HG03175 (cell line): ENCODE data around the gene TRIM66.
"Not testable (repeated sequence)": the region's sequence is repeated elsewhere in the genome, so short reads cannot be mapped to it uniquely, and the experiment has no call there.

Source experiments
- ATAC-seq: cut with Tn5 transposase; IDR thresholded peaks from one replicate; pipeline ENCODE4 v1.9.1; 2021; ENCODE audit warnings: mild to moderate bottlenecking, moderate library complexity; ENCODE audit not compliant: unreplicated experiment

The TRIM66 gene

GRCh38 chr11:8692417-8692816 lies 10.0 kb upstream of the TRIM66 start:
- no peak for ATAC-seq

GRCh38 chr11:8691601-8692000 lies 9.1 kb upstream of the TRIM66 start:
- no peak for ATAC-seq

DNA sequence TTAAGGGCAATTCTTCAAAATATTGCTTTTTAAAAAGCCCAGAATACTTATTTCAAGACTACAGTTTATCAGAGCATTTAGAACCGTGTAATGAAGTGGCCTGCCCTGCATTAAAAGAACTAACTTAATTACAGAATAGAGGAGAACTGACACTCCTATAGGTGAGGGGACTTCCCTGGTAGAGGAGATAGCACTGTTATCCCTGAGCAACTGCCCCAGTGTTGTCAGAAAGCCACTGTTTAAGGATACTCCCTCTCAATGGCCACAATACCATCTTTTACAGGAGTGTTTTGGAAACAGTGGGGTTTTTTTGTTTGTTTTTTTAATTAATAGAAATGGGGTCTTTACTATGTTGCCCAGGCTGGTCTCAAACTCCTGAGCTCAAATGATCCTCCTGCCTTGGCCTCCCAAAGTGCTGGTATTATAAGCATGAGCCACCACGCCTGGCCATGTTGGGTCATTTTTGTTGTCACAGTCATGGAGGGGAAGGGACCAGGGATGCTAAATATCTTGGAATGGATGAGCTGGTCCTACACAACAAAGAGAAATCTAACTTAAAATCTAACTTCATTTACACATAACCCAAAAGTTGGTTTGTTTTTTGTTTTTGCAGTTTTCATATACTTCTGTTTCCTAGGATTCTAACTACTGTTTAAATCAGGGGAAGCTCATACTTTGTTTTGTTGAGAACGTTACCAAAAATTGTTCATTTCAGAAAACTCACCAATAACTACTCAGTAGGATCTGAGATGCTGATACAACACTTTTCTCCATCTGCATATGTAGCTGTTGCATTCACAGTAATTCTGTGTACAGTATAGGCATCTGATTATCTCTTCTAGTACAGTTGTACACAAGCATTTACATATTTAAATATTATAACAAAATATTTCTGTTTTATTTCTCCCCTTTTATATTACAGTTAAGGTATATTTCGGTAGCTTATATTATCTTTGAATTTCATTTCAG lies 8.2 kb upstream of the TRIM66 start:
- no peak for ATAC-seq

DNA sequence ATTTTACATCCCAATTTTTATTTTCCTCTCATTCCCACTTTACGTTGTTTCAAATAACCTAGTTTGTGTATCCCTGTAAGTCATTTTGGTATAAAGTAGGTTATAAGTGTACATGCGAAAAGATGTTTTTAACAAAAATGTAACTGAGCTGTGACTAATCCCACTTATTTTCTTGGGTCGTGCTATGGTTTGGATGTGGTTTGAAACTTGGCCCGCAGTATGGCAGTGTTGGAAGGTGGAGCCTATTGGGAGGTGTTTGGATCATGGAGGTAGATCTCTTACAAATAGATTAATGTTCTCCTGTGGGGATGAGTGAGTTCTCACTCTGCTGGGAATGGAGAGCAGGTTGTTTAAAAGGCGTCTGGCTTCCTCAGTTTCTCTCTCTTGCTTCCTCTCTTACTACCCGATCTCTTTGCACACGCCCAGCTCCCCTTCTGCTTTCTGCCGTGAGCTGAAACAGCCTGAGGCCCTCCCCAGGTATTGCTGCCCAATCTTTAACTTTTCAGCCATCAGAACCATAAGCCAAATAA lies 7.3 kb upstream of the TRIM66 start:
- ATAC-seq = no peak

DNA sequence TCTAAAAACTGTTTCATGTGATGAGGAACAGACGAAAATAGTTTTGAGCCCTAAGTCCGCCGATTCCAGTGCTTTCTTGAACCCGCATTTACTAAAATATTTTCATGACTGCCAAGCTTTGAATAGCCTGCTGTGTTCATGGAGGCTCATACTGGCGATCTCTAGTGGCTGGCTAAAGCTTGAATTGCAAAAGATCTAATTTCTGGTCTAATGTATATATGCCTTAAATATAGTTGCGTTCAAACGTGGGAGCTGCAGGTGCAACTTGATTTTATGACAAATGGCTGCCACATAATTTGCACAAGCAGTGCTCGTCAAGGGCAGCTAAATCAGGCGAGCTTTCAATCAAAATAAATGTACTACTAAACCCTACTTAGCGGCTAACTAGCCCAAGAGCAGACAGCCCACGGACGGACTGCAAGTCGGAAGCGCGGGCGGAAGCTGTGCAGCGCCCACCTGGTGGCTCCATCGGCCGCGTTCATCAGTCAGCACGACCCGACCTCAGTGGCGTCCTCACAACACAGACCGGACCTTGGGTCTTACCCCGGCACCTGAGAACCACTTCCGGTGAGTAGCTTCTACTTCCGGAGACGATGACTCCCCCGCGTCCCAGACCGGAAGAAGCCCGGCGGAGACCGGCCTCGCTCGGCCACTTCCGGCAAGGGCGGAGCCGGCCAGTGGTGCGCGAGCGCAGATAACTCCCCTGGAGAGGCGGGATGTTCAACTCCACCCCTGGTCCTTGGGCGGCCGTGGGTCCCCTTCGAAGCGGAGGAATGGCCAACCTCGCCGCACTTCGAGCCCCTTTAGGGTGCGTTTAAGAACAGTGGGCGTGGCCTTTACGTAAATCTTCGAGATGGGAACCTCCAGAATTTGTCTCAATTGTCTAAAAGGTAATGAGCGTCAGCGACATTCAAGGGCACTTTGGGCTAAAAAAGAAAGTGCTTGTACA lies 6.2 kb upstream of the TRIM66 start:
- ATAC-seq = peak; percentile 97

- ATAC-seq = no peak
Observed at GRCh38 chr11:8686325-8686724, 3.9 kb upstream of the TRIM66 start.

DNA sequence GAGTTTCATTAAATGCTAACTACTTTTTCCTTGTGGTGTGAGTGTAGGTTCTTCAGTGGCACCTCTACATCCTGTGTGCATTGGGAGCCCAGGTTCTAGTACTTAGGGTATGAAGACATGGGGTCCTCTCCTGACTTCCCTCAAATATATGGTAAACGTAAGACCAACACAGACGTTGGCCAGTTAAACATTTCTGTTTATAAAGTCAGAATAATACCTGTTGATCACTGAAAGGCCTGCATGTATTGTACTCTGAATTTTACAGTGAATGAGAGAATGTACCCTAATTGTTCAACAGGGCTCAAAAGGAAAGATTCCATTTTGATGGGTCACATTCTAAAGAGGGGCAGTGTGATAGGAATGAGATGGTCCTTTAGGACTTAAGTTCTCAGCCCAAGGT lies 3.4 kb upstream of the TRIM66 start:
- no peak for ATAC-seq

DNA sequence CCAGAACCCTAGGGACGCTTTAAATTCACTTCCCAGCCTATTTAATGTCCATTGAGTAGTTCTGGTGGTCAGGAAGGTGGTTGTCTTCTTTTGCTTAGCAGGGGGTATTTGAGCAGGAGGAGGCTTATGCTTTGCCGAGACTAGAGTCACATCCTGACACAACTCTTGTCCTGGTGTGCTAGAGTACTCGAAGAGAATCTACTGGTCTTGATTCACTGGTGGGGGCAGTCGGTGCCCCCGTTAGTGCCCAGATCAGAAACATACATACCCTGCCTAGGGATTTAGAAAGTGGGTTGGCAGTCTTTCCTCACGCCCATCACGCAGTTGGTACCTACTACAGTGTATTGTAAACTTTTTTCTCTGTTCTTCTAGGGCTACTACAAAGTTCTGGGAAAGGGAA lies 2.8 kb upstream of the TRIM66 start:
- no peak for ATAC-seq

GRCh38 chr11:8684600-8685290 lies 2.3 kb upstream of the TRIM66 start:
- ATAC-seq = no peak

DNA sequence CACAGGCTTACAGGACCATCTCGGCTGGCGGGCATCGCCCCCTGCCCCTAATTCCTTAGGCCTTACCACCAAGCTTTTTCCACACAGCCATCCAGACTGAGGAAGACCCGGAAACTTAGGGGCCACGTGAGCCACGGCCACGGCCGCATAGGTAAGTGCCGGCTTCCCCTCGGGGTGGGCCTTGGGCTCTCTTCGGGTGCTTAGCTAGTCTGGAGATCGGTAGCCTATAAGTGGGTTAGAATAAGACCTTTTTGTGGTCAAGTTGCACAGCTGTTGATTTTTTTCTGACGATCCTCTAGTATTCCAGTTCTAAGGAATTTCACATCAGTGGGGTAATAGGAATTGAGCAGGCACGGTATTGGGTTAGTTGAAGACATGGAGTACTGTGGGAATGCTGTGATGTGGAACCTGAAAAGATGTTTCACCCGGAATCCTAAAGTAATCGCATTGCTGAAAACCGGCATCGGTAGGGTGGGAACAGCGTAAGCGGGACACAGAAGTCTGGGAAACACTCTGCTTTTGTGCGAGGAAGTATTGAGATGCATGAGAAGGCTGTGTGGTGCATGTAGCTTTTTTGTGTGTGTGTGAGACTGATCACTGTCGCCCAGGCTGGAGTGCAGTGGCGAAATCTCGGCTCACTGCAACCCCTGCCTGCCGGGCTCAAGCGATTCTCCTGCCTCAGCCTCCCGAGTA lies 796 bp upstream of the TRIM66 start:
- no peak for ATAC-seq

DNA sequence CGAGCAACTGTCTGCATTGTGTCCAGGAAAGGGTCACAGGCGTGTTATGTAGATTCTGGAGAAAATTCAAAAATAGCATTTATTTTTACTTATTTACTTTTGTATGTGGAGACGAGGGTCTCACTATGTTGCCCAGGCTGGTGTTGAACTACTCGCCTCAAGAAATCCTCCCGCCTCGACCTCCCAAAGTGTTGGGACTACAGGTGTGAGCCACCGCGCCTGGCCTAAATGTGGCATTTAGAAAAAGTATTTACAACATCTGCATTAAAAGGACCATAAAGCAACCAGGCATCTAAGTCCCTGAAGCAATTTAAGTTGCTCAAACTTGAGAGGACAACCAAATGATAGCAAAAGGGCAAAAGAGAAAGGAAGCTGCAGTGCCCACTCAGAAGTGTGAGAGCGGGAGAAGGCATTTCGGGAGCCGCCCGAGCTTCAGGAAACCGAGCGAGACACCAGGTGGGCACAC lies 595 bp downstream of the TRIM66 start:
- ATAC-seq = no peak

DNA sequence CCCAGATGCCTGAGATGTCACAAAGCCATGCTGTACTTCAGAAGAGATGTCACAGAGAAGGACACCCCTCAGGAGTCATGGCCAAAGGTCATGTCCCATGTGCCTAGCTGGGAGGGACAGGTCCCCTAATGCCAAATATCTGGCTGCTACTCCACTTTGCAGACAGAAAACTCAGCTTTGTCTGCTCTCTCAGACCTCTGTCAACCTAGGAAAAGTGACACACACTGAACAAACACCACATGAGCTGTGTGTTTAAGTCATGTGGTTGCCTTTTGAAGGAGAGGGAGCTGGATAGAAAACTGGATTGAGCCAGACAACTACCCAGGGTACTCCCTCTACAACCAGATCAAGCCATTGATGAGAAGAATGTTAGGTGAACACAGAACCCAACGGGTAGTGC lies 3.5 kb downstream of the TRIM66 start:
- ATAC-seq = no peak

GRCh38 chr11:8676458-8676857 lies 6.0 kb downstream of the TRIM66 start:
- ATAC-seq = no peak

GRCh38 chr11:8674859-8675258 lies 7.6 kb downstream of the TRIM66 start:
- no peak for ATAC-seq

GRCh38 chr11:8672346-8672745 lies 10.1 kb downstream of the TRIM66 start:
- no peak for ATAC-seq

DNA sequence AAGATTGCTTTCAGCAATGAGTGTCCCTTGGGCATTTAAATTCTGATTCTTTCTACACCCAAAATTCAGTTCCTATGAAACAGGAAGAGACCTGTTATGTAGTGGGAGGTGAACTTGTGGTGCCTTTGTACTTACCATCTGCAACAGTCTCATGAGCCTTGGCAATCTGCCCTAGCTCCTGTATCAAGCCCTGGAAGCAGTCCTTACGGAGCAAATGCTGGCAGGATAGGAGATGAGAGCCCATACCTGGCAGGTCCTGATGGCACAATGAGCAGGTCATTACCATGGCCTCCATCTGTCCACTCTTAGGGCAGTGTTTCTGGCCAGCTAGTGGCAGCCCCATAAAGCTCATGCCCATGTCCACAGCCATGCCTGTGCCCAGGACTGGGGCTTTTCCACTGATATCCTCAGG lies 10.8 kb downstream of the TRIM66 start:
- no peak for ATAC-seq

DNA sequence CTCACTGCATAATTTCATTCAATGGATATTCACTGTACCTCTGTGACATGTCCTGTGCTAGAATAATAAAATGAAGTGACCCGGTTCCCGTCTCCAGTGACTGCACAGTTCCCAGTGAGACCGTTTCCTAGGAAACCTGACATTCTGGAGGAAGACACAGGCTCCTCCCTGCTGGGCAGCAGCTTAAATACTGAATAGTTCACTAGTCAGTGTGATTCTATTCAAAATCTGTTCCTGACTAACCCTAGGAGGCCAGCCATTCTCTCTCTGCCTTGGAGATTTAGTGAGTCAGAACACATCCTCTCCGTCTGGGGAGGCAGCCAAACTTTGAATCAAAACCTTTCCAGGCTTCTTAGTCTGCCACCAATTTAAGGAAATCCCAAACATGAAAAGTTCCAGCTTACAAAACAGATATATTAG lies 11.3 kb downstream of the TRIM66 start:
- ATAC-seq = no peak

- ATAC-seq = not testable (repeated sequence)
Observed at GRCh38 chr11:8670081-8670480, 12.4 kb downstream of the TRIM66 start.

GRCh38 chr11:8665222-8665621 lies 17.2 kb downstream of the TRIM66 start:
- no peak for ATAC-seq
